HL-60 (cell line): Measurements from ENCODE around the gene NPC2.

Experiments used
- GABPA ChIP-seq: IDR thresholded peaks from 2 replicates; pipeline ENCODE4 v1.6.1; 2012; ENCODE audit warnings: low read depth
- POLR2AphosphoS5 ChIP-seq: IDR thresholded peaks from 2 replicates; pipeline ENCODE4 v1.6.1; 2012; ENCODE audit warnings: low read depth
- SPI1 ChIP-seq: IDR thresholded peaks from 2 replicates; pipeline ENCODE4 v1.6.1; 2012; ENCODE audit warnings: low read depth, mild to moderate bottlenecking, borderline replicate concordance
- TF ChIP-seq, protein P1 (sequence below): IDR thresholded peaks from one replicate; pipeline ENCODE4 v1.5.1; 2011; ENCODE audit warnings: low read length, control low read depth, inconsistent platforms; ENCODE audit not compliant: insufficient read depth
- TF ChIP-seq, protein P2 (sequence below): IDR thresholded peaks from 2 replicates; pipeline ENCODE4 v1.6.1; 2012; ENCODE audit warnings: low read depth; ENCODE audit not compliant: insufficient replicate concordance

DNA sequence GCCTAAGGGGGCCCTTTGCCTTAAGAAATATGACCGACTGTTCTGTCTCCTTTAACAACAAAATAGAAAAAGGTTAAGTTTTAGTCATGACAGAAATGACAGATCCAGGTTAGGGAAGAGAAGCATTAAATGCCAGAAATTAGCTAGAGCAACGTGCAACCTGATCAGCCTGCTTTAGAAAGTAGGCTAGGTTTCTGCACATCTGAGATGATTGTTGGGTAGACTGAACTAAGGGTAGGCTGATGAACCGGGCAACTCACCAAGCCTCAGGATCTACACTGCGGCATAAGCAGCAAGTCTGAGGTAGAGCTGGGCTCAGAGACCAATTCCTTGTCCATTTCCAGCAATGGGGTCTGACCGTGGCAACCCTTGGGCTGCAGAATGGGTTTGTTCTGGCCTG is 29.4 kb downstream of the NPC2 start:
- TF ChIP-seq, protein P1, sequence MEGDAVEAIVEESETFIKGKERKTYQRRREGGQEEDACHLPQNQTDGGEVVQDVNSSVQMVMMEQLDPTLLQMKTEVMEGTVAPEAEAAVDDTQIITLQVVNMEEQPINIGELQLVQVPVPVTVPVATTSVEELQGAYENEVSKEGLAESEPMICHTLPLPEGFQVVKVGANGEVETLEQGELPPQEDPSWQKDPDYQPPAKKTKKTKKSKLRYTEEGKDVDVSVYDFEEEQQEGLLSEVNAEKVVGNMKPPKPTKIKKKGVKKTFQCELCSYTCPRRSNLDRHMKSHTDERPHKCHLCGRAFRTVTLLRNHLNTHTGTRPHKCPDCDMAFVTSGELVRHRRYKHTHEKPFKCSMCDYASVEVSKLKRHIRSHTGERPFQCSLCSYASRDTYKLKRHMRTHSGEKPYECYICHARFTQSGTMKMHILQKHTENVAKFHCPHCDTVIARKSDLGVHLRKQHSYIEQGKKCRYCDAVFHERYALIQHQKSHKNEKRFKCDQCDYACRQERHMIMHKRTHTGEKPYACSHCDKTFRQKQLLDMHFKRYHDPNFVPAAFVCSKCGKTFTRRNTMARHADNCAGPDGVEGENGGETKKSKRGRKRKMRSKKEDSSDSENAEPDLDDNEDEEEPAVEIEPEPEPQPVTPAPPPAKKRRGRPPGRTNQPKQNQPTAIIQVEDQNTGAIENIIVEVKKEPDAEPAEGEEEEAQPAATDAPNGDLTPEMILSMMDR: no peak
- TF ChIP-seq POLR2AphosphoS5 (no peak), SPI1 (no peak), GABPA (no peak)
- TF ChIP-seq, protein P2, sequence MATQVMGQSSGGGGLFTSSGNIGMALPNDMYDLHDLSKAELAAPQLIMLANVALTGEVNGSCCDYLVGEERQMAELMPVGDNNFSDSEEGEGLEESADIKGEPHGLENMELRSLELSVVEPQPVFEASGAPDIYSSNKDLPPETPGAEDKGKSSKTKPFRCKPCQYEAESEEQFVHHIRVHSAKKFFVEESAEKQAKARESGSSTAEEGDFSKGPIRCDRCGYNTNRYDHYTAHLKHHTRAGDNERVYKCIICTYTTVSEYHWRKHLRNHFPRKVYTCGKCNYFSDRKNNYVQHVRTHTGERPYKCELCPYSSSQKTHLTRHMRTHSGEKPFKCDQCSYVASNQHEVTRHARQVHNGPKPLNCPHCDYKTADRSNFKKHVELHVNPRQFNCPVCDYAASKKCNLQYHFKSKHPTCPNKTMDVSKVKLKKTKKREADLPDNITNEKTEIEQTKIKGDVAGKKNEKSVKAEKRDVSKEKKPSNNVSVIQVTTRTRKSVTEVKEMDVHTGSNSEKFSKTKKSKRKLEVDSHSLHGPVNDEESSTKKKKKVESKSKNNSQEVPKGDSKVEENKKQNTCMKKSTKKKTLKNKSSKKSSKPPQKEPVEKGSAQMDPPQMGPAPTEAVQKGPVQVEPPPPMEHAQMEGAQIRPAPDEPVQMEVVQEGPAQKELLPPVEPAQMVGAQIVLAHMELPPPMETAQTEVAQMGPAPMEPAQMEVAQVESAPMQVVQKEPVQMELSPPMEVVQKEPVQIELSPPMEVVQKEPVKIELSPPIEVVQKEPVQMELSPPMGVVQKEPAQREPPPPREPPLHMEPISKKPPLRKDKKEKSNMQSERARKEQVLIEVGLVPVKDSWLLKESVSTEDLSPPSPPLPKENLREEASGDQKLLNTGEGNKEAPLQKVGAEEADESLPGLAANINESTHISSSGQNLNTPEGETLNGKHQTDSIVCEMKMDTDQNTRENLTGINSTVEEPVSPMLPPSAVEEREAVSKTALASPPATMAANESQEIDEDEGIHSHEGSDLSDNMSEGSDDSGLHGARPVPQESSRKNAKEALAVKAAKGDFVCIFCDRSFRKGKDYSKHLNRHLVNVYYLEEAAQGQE: no peak
